Activated naive CD8-positive, alpha-beta T cell treated with anti-CD3 and anti-CD28 coated beads, Interleukin-2, amount 50 U/mL, for 16 hours (primary cell): ENCODE measurements around the gene ANKRD7.

ENCODE experiments used
- DNase-seq: peaks from one replicate; pipeline ENCODE4 v3.0.0-alpha.2; 2020; ENCODE audit warnings: low read depth, low spot score

The ANKRD7 gene

DNA sequence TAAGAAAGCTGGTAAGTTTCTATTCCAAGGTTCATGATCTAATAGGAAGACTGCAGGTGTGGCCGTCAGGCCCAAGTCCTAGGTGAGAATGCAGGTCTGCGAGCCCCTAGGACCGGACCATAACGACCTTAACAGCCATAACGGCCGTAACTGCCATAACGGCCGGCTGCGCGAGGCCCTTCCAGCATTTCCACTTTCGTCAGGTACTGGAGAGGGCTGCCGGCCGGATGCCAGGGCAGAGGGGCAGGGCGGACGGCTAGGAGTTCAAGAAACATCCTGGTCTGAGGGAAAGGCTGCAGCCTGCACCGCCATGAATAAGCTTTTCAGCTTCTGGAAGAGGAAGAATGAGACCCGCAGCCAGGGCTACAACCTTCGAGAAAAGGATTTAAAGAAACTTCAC is at the start of gene ANKRD7:
Gene ANKRD7 (plus strand): TSS at position 184 of the 400 bp plus-strand sequence. CDS start 127 bp downstream, at position 311.
- no peak for DNase-seq

GRCh38 chr7:118175740-118176139 is 48.8 kb upstream of the ANKRD7 start:
- no peak for DNase-seq

GRCh38 chr7:118179191-118179590 is 45.3 kb upstream of the ANKRD7 start:
- DNase-seq: no peak

GRCh38 chr7:118182593-118183427 is 41.7 kb upstream of the ANKRD7 start:
- no peak for DNase-seq

DNA sequence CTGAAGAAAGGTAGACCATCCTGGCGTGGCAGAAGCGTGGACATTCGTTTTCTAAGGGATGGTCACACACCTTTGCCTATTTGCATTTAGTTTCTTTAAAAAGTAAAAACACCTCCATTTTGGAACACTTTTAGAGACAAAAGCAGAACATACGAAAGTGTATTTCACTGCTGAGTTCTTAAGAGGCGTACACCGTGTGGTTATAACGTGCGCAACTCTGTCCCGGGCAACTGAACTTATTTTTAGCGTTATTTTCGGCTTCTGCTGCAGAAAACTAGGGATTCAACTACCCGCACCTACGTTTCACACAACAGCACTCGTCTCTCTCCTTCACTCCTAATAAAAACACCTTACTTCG is 41.1 kb upstream of the ANKRD7 start:
- DNase-seq: no peak

GRCh38 chr7:118183786-118184564 is 40.5 kb upstream of the ANKRD7 start, which contains the start of gene LSM8:
TSS of gene LSM8 (plus strand) at chr7:118184164. CDS start at chr7:118184224, 60 bp downstream.
- peak; percentile 92 for DNase-seq

- DNase-seq: no peak
Measured at GRCh38 chr7:118184565-118184940, 40.0 kb upstream of the ANKRD7 start.

DNA sequence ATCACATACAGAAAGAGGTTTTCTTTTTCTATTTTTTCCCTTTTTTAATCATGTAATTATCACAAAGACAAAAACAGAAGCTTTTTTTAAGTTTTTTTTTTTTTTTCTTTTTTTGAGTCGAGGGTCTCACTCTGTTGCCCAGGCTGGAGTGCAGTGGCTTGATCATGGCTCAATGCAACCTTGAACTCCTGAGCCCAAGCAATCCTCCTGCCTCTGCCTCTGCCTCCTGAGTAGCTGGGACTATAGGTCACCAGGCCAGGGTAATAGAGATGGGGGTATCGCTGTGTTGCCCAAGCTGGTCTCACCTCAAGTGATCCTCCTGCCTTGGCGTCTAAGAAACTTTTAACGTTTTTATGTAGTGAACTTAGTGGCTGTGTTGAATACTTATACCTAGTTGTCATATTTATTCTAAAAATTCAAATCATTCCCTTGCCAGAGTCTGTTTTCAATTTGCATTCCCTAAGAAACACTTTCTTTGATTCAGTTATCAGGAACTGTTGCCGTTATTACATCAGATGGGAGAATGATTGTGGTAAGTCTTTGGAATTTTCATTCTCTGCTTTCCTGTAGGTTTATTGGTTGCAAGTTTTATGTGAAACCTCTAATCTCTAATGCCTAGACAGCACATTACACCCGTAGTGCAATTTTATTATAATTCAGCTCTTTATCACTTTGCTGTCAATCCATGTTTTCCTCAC is 39.2 kb upstream of the ANKRD7 start:
- DNase-seq: no peak

GRCh38 chr7:118186501-118186900 is 38.0 kb upstream of the ANKRD7 start:
- DNase-seq: no peak

- no peak for DNase-seq
Measured at GRCh38 chr7:118194571-118194970, 29.9 kb upstream of the ANKRD7 start.

- DNase-seq: no peak
Measured at GRCh38 chr7:118195837-118196474, 28.5 kb upstream of the ANKRD7 start.

DNA sequence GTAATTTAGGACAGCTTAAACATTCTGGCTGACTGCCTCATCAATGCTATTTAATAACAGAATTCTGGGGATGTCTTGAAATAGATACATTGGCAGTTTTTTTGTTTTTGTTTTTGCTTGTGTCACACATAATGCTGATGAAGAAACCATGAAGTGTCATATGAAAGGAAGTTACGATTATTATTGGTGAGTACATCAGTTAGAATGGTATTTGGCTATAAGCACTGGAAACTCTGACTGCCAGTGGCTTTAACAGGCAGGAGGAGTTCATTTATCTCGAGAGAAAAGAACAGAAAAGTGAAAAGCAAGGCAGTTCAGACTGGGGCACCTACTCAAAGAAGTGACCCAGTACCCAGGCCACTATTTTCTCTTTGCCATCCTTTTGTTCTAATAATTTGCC is 22.4 kb upstream of the ANKRD7 start:
- no peak for DNase-seq

DNA sequence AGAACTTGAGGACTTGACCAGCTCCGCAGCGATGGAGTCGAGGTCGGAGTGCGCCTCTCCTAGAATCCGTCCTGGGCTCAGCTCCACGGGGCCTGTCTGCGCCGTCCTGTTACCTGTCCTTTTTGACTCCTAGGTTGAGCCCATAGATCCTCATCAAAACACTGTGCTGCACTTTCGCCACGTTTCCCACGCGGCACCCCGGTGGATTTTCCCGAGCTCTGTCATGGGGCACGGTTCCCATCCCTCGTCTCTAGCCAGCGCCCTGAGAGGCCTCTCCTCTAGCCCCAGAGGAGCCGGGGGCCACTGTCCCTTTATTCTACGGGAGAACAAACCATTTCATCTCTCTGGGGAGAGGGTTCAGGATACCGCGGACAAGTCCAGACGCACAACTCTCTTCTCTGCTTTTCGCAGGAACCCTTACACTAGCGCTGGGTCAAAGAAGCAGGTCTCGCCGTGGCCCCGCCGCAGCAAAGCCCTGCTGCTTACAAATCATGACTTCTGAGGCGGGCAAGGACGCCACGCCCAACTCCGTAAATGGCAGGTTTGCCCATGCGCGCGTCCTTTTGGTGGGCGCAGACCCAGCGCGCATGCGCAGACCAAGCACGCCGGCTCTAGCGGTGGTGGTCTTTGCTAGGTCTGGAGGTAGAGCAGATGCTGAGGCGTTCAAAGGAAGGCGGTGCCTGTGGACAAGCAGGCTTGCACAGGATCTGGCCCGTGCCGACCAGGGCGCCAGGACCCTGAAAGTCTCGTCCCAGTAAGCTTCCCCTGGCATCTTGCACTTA is 10.3 kb upstream of the ANKRD7 start:
- peak; percentile 68 for DNase-seq

- no peak for DNase-seq
Measured at GRCh38 chr7:118214833-118215182, 9.7 kb upstream of the ANKRD7 start.

GRCh38 chr7:118217210-118217619 is 7.3 kb upstream of the ANKRD7 start:
- no peak for DNase-seq

GRCh38 chr7:118218413-118219156 is 5.9 kb upstream of the ANKRD7 start:
- DNase-seq: no peak

GRCh38 chr7:118219157-118219512 is 5.4 kb upstream of the ANKRD7 start:
- DNase-seq: no peak

DNA sequence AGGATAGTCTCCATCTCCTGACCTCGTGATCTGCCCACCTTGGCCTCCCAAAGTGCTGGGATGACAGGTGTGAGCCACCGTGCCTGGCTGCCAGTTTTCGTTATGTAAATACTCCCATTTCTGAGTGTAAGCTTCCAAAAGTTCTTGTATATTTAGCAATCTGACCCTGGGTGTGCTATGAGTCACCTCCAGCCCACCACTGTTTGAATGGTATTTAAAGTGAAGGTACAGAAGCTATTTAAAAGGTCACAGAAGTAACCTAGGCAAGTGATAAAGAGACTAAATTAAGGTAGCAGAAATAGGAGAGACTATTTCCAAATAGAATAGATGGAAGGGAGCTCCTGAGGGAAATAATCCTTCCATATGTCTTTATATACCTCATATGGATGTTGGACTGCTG is 3.9 kb upstream of the ANKRD7 start:
- DNase-seq: no peak

DNA sequence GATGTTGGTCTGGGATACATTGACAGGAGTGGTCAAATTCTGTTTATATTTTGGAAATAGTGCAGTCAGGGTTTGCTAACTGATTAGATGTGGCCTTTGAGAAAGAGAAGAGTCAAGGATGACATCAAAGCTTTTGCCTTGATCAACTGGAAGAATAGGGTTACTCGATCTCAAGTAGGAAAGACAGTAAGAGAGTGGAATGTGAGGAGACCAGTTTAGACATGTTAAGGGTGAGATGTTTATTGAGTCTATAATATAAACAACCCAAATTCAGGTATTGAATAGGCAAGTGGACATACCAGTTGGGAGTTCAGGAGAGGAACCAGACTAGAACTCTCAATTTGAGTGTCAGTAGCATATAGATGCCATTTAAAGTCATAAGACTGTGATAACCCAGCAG is 1.9 kb upstream of the ANKRD7 start:
- no peak for DNase-seq

GRCh38 chr7:118232837-118233236 is 8.3 kb downstream of the ANKRD7 start:
- no peak for DNase-seq
